Effector memory CD4-positive, alpha-beta T cell (primary cell): ENCODE data around the gene IL36B.
A peak's percentile ranks its signal among the peaks of the same experiment; 100 is the strongest.

Source experiments
- DNase-seq, 3 donors: peaks; one replicate each; pipeline ENCODE4 v3.0.0-alpha.2; 2020
- H3K27ac ChIP-seq: 2 replicates; pipeline ENCODE4 v1.7.0; 2013; ENCODE audit warnings: mild to moderate bottlenecking, low read length, moderate library complexity; ENCODE audit not compliant: insufficient read depth, poor library complexity, severe bottlenecking
- H3K27me3 ChIP-seq: replicated peaks from 2 replicates; pipeline ENCODE4 v1.7.0; 2013; ENCODE audit warnings: mild to moderate bottlenecking, low read length; ENCODE audit not compliant: insufficient read depth, control insufficient read depth, poor library complexity, severe bottlenecking
- H3K36me3 ChIP-seq: 2 replicates; pipeline ENCODE4 v1.7.0; 2013; ENCODE audit warnings: mild to moderate bottlenecking, low read length, moderate library complexity; ENCODE audit not compliant: control insufficient read depth, insufficient read depth
- H3K4me1 ChIP-seq: 2 replicates; pipeline ENCODE4 v1.7.0; 2013; ENCODE audit warnings: low read length, mild to moderate bottlenecking; ENCODE audit not compliant: control insufficient read depth, insufficient read depth, poor library complexity, severe bottlenecking
- H3K4me3 ChIP-seq: 2 replicates; pipeline ENCODE4 v1.7.0; 2013; ENCODE audit warnings: low read length, low read depth, mild to moderate bottlenecking; ENCODE audit not compliant: insufficient read depth, poor library complexity, severe bottlenecking
- H3K9me3 ChIP-seq: 2 replicates; pipeline ENCODE4 v1.7.0; 2013; ENCODE audit warnings: mild to moderate bottlenecking, low read length, moderate library complexity; ENCODE audit not compliant: control insufficient read depth

Gene IL36B

DNA sequence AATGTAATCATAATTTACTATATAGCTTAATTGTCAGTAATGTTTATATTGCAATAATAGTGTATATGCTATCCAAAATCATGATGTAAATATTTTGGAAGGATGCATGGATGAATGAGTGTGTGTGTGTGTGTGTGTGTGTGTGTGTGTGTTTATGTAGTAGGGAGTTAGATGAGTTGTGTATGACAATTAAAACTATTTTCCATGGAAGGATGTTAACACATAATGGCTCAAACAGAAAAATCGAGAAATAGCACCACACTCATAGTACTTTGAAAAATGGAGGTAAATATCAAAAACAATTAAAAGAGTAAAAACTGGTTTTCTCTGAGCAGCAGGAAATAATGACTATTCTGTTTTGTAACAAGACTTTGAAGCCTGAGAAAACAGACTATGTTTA lies 55.5 kb downstream of the IL36B start:
- no peak for DNase-seq
- Histone ChIP-seq H3K4me1 (peaks cover 14% of the 10 kb centered on the region), H3K9me3 (peaks cover 8% of the 10 kb centered on the region), H3K27me3 (no peaks in the 10 kb centered on the region), H3K36me3 (no peaks in the 10 kb centered on the region), H3K4me3 (no peak overlapping the region), H3K27ac (peak overlapping the region; percentile 46)

DNA sequence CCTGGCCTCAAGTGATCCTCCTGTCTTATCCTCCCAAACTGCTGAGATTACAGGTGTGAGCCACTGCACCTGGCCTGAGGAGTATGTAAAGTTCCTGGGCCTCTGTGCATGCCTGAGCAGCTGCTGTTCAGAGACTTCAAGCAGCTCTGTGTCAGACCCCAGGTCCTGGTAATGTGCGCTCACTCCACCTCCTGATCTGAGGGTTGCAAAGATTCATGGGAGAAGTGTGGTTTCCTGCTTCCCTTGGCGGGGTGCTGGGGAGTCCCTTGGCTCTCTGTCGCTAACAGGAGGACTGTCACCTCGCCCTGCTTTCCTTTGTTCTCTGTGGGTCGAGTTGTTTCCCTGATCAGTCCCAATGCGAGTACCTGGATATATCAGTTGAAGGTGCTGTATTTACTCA lies 56.0 kb downstream of the IL36B start:
- peaks cover 14% of the 10 kb centered on the region for H3K4me1 ChIP-seq
- peaks cover 7% of the 10 kb centered on the region for H3K9me3 ChIP-seq
- H3K36me3 ChIP-seq, result no peaks in the 10 kb centered on the region
- H3K4me3 ChIP-seq, result no peak overlapping the region
- H3K27me3 ChIP-seq, result no peaks in the 10 kb centered on the region
- peak; percentile 51 to 68 (median 56) for DNase-seq
- H3K27ac ChIP-seq, result peak overlapping the region; percentile 46

DNA sequence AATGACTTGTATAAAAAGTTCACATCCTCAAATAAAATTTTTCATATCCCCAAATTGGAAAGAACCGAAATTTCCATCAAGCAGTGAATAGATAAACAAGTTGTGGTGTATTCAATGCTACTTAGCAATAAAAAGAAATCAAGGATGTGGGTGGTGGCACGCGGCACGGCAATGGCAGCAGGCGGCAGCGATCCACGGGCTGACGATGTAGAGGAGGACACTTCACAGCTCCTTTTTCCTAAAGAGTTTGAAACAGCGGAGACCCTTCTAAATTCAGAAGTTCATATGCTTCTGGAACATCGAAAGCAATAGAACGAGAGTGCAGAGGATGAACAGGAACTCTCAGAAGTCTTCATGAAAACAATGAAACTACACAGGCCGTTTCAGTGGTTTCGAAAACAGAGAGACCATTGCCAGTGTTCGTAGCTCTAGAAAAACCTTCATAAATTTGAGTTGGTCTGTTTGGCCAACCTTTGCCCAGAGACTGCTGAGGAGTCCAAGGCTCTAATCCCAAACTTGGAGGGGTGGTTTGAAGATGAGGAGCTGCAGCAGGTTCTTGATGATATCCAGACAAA lies 57.2 kb downstream of the IL36B start:
- Histone ChIP-seq H3K36me3 (no peaks in the 10 kb centered on the region), H3K27ac (peak overlapping the region; percentile 18), H3K4me3 (no peak overlapping the region), H3K27me3 (no peaks in the 10 kb centered on the region), H3K9me3 (peaks cover 7% of the 10 kb centered on the region), H3K4me1 (peaks cover 14% of the 10 kb centered on the region)
- no peak for DNase-seq

DNA sequence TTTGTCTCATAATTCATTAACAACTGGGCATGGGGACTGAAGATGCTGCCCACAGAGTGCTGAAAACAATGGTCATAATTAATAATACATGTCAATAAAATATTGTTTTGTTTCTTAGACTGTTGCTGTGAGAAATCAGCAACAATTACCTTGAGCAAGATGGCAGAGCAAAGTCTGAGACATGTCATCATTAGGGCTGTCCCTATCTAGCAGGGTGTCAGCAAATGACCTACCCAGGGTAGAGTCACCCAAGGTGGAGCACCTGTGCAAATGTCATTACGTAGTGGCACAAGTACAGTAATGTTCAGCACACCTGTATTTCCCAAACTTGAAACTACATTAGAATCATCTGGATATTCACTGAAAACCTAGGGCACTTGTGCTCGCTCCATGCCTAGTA lies 58.0 kb downstream of the IL36B start:
- Histone ChIP-seq H3K36me3 (no peaks in the 10 kb centered on the region), H3K9me3 (peaks cover 7% of the 10 kb centered on the region), H3K27ac (no peak overlapping the region), H3K4me3 (no peak overlapping the region), H3K4me1 (peaks cover 14% of the 10 kb centered on the region), H3K27me3 (no peaks in the 10 kb centered on the region)
- DNase-seq, result no peak

DNA sequence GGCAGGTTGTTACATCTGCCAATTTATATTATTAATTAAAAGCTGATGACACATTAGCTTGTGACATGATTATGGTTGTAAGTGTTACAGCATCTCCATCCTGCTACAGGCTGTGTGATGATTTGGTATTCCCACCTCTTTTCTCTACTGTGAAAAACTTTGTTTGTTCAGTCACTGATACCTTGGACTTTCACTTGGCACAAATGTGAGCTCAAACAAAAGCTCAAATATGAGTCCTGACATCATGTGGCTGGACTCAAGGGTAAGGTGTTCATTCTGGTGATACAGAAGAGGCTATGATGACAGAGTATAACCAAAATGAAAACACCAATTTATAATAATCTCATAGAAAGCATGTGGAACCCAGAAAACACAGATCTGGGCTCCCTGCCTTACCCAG lies 58.8 kb downstream of the IL36B start:
- peaks cover 7% of the 10 kb centered on the region for H3K9me3 ChIP-seq
- no peak overlapping the region for H3K4me3 ChIP-seq
- H3K27ac ChIP-seq, result no peak overlapping the region
- H3K4me1 ChIP-seq, result peaks cover 14% of the 10 kb centered on the region
- no peak for DNase-seq
- no peaks in the 10 kb centered on the region for H3K27me3 ChIP-seq
- H3K36me3 ChIP-seq, result no peaks in the 10 kb centered on the region

DNA sequence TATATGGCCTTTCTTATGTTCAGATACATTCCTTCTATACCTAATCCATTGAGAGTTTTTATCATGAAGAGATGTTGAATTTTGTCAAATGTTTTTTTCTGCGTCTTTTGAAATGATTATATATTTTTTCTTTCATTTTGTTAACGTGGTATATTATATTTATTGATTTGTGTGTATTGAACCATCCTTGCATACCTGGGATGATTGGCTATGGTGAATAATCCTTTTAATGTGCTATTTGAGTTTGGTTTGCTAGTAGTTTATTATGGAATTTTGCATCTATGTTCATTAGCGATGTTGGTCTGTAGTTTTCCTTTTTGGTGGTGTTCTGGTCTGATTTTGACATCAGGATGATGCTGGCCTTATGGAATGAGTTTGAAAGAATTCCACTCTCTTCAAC lies 63.1 kb downstream of the IL36B start:
- Histone ChIP-seq H3K4me1 (no peaks in the 10 kb centered on the region), H3K27ac (no peak overlapping the region), H3K4me3 (no peak overlapping the region), H3K27me3 (no peaks in the 10 kb centered on the region), H3K36me3 (no peaks in the 10 kb centered on the region), H3K9me3 (peaks cover 7% of the 10 kb centered on the region)
- DNase-seq, result no peak

DNA sequence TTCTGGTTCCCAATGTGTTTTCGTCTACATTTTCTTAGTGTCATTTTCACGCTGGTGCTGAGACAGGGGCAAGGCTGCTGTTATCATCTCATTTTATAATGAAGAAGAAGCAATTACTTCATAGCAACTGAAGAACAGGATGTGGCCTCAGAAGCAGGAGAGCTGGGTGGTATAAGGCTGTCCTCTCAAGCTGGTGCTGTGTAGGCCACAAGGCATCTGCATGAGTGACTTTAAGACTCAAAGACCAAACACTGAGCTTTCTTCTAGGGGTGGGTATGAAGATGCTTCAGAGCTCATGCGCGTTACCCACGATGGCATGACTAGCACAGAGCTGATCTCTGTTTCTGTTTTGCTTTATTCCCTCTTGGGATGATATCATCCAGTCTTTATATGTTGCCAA lies 67.6 kb downstream of the IL36B start:
- no peaks in the 10 kb centered on the region for H3K9me3 ChIP-seq
- DNase-seq, result no peak
- no peak overlapping the region for H3K27ac ChIP-seq
- no peak overlapping the region for H3K4me3 ChIP-seq
- H3K36me3 ChIP-seq, result no peaks in the 10 kb centered on the region
- H3K27me3 ChIP-seq, result no peaks in the 10 kb centered on the region
- no peaks in the 10 kb centered on the region for H3K4me1 ChIP-seq

DNA sequence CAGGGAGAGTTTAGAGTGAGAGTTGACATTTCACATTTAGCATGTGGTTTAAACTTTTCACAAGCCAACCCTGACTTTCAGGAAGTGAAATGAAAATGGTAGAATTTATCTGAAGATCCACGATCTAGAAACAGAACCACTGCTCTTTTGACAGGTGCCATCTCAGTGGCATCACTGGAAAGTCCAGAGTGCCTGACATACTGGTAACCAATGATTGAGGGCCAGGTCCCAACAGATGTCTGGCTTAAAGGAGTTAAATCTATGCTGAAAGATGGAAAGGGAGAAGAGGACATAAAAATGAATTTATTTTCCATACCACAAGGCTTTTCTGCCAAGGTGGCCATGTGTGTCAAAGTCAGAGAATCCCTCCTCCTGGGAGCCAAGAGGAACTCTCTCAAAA lies 72.1 kb downstream of the IL36B start:
- no peaks in the 10 kb centered on the region for H3K9me3 ChIP-seq
- no peaks in the 10 kb centered on the region for H3K36me3 ChIP-seq
- DNase-seq, result no peak
- no peaks in the 10 kb centered on the region for H3K27me3 ChIP-seq
- H3K27ac ChIP-seq, result no peak overlapping the region
- H3K4me3 ChIP-seq, result no peak overlapping the region
- no peaks in the 10 kb centered on the region for H3K4me1 ChIP-seq

DNA sequence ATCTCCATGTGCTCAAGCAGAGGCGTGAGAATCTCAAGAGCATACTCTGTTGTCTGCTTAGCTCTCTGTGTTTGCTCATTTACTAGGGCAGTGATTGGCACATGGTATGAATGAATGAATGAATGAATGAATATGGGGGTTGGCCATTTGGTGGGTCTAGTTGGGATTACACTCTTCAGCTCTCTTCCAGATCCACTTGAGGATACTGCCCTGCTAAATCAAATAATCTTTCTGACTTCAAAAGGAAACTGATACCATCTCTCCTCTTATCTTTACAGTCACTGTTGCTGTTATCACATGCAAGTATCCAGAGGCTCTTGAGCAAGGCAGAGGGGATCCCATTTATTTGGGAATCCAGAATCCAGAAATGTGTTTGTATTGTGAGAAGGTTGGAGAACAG lies 72.9 kb downstream of the IL36B start:
- no peaks in the 10 kb centered on the region for H3K4me1 ChIP-seq
- H3K9me3 ChIP-seq, result no peaks in the 10 kb centered on the region
- H3K36me3 ChIP-seq, result no peaks in the 10 kb centered on the region
- no peak overlapping the region for H3K27ac ChIP-seq
- DNase-seq, result no peak
- no peak overlapping the region for H3K4me3 ChIP-seq
- H3K27me3 ChIP-seq, result no peaks in the 10 kb centered on the region

DNA sequence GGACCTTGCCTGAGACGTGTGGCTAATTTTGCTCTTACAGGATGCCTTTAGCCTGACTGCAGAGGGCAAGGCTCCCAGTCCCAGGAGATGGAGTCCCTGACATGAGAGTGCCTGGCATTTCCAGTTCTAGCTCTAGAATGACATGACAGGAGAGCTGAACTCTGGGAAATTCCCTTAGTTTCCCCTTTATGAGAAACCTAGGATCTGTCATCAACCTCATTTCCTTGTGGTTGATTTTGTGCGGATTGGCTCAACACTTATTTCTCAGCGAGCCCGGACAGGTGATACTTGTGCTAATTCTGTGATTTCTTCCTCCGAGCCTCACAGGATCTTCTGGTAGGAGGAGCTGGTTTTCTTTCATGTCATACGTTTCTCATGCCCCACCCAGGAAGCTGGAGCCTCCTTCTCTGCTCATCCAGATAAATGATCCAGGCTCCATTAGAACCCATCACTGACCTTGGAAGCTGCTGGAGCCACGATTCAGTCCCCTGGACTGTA lies 75.1 kb downstream of the IL36B start, which contains the start of gene IL36G:
IL36G (plus strand) TSS at position 448 of the 498 bp plus-strand sequence. CDS start 633 bp downstream, outside the sequence.
- Histone ChIP-seq H3K4me3 (no peak within 1 kb of the TSS), H3K36me3 (no peaks in the 10 kb centered on the region), H3K9me3 (no peaks in the 10 kb centered on the region), H3K27me3 (no peaks in the 10 kb centered on the region), H3K4me1 (no peaks in the 10 kb centered on the region), H3K27ac (no peak within 1 kb of the TSS)
- DNase-seq, result no peak
